Loucy (cell line): ENCODE data around the gene S100A12.

ENCODE experiments used
- H2AFZ ChIP-seq: fragments of 200-600 bp; sonication (generic); 2 replicates; pipeline ENCODE4 v1.6.0; 2016; ENCODE audit warnings: antibody characterized with exemption, mild to moderate bottlenecking, low read length, moderate library complexity
- H3F3A ChIP-seq: fragments of 200-600 bp; 2 replicates; pipeline ENCODE4 v1.6.0; 2016; ENCODE audit warnings: antibody characterized with exemption, low read depth, mild to moderate bottlenecking
- H3K27me3 ChIP-seq: fragments of 200-600 bp; sonication (generic); 2 replicates; pipeline ENCODE4 v1.6.1; 2014; ENCODE audit warnings: low read length, mild to moderate bottlenecking; ENCODE audit not compliant: insufficient read depth, poor library complexity, severe bottlenecking
- H3K36me3 ChIP-seq: fragments of 200-600 bp; sonication (generic); 2 replicates; pipeline ENCODE4 v1.6.1; 2016; ENCODE audit warnings: low read length; ENCODE audit not compliant: insufficient read depth
- H3K4me1 ChIP-seq: fragments of 200-600 bp; sonication (generic); 2 replicates; pipeline ENCODE4 v1.5.1; 2014; ENCODE audit warnings: low read length, mild to moderate bottlenecking; ENCODE audit not compliant: insufficient read depth, poor library complexity, severe bottlenecking
- H3K4me2 ChIP-seq: fragments of 200-600 bp; sonication (generic); 2 replicates; pipeline ENCODE4 v1.6.0; 2014; ENCODE audit warnings: antibody characterized with exemption, low read length, low read depth, mild to moderate bottlenecking; ENCODE audit not compliant: poor library complexity, severe bottlenecking
- H3K4me3 ChIP-seq: fragments of 200-600 bp; sonication (generic); 2 replicates; pipeline ENCODE4 v1.5.1; 2014; ENCODE audit warnings: low read length, mild to moderate bottlenecking, mixed read lengths; ENCODE audit not compliant: poor library complexity, severe bottlenecking
- H3K79me2 ChIP-seq: fragments of 200-600 bp; sonication (generic); 2 replicates; pipeline ENCODE4 v1.6.1; 2014; ENCODE audit warnings: low read length; ENCODE audit not compliant: insufficient read depth
- H3K9ac ChIP-seq: fragments of 200-600 bp; sonication (generic); 2 replicates; pipeline ENCODE4 v1.6.0; 2014; ENCODE audit warnings: mild to moderate bottlenecking, low read depth, low read length, moderate library complexity; ENCODE audit not compliant: poor library complexity, severe bottlenecking
- H3K9me2 ChIP-seq: fragments of 200-600 bp; sonication (generic); replicated peaks from 2 replicates; pipeline ENCODE4 v1.6.1; 2016; ENCODE audit warnings: low read depth, low read length, mixed read lengths
- H3K9me3 ChIP-seq: fragments of 200-600 bp; sonication (generic); 2 replicates; pipeline ENCODE4 v1.6.1; 2014; ENCODE audit warnings: mild to moderate bottlenecking, antibody characterized with exemption, low read length, low read depth; ENCODE audit not compliant: insufficient read depth
- H4K20me1 ChIP-seq: fragments of 200-600 bp; sonication (generic); 2 replicates; pipeline ENCODE4 v1.6.0; 2014; ENCODE audit warnings: antibody characterized with exemption, low read length, mild to moderate bottlenecking; ENCODE audit not compliant: insufficient read depth, poor library complexity, severe bottlenecking
- CTCF ChIP-seq: fragments of 200-600 bp; sonication (generic); conservative IDR thresholded peaks from 2 replicates; pipeline ENCODE4 v1.5.1; 2014; ENCODE audit warnings: mild to moderate bottlenecking, antibody characterized with exemption, low read length
- EZH2phosphoT487 ChIP-seq: fragments of 200-600 bp; IDR thresholded peaks from 2 replicates; pipeline ENCODE4 v1.6.1; 2018; ENCODE audit warnings: antibody characterized with exemption, mild to moderate bottlenecking, moderate library complexity, borderline replicate concordance

The S100A12 gene

GRCh38 chr1:153392258-153392657 lies 16.8 kb upstream of the S100A12 start:
- Histone ChIP-seq H4K20me1 (no peaks in the 10 kb centered on the region), H3K9me3 (no peaks in the 10 kb centered on the region), H3K9ac (no peak overlapping the region), H3K4me1 (no peaks in the 10 kb centered on the region), H3K4me3 (no peak overlapping the region), H3F3A (no peaks in the 10 kb centered on the region), H3K79me2 (no peaks in the 10 kb centered on the region), H3K4me2 (no peak overlapping the region), H3K27me3 (no peaks in the 10 kb centered on the region), H3K36me3 (no peaks in the 10 kb centered on the region), H3K9me2 (no peaks in the 10 kb centered on the region), H2AFZ (no peak overlapping the region)
- TF ChIP-seq EZH2phosphoT487, result no peak
- TF ChIP-seq CTCF, result no peak

DNA sequence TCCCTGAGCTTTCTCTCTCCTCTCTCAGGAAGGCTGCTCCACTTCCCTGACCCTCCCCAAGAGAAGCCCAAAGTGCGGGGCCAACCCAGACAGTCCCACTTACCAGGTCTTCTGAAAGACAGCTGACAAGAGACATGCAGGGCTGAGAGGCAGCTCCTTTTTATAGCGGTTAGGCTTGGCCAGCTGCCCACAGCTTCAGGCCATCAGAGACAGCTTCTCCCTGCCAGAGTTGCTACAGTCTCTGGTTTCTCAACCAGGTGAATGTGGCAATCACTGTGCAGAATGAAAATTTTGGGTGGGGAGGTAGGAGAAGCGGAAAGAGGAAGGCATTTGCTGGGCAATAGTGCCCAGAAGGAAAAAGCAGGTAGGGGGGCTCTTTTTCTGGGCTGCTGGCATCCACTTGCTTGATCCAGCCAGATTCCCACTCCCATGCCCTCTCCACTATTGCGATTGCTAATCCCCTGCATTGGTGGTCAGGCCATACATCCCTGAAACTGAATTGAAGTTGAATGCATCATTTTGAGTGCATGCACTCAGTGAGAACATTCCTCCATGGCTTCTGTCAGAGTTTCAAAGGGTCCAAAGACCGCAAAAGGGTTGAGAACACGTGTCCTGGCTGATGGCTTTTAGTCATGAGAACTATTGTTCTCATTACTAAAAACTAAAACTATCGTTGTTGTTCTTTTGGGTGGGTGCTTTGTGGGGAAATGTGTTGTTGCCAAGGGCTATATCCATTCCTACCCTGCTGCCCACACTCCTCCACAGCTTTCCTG lies 15.7 kb upstream of the S100A12 start, which contains the start of gene S100A8:
Gene S100A8 (minus strand): TSS at position 136 of the 773 bp plus-strand sequence. CDS start 538 bp downstream, outside the sequence.
- Histone ChIP-seq H3K9me2 (no peaks in the 10 kb centered on the region), H3K9ac (no peak within 1 kb of the TSS), H3K27me3 (no peaks in the 10 kb centered on the region), H4K20me1 (no peaks in the 10 kb centered on the region), H3K4me3 (no peak within 1 kb of the TSS), H3K79me2 (no peaks in the 10 kb centered on the region), H3F3A (no peaks in the 10 kb centered on the region), H3K36me3 (no peaks in the 10 kb centered on the region), H3K4me2 (no peak within 1 kb of the TSS), H3K9me3 (no peaks in the 10 kb centered on the region), H3K4me1 (no peaks in the 10 kb centered on the region), H2AFZ (no peak within 1 kb of the TSS)
- TF ChIP-seq EZH2phosphoT487 (no peak), CTCF (no peak)

- no peaks in the 10 kb centered on the region for H3K9me3 ChIP-seq
- H3K9me2 ChIP-seq, result no peaks in the 10 kb centered on the region
- TF ChIP-seq EZH2phosphoT487 (no peak), CTCF (no peak)
- H3K36me3 ChIP-seq, result no peaks in the 10 kb centered on the region
- H3K4me3 ChIP-seq, result no peak overlapping the region
- no peaks in the 10 kb centered on the region for H3F3A ChIP-seq
- H3K4me1 ChIP-seq, result no peaks in the 10 kb centered on the region
- no peaks in the 10 kb centered on the region for H3K79me2 ChIP-seq
- no peak overlapping the region for H3K9ac ChIP-seq
- H2AFZ ChIP-seq, result no peak overlapping the region
- no peaks in the 10 kb centered on the region for H4K20me1 ChIP-seq
- H3K4me2 ChIP-seq, result no peak overlapping the region
- H3K27me3 ChIP-seq, result no peaks in the 10 kb centered on the region
Measured at GRCh38 chr1:153389973-153390879, 14.8 kb upstream of the S100A12 start.
